Cardiac muscle cell (in vitro differentiated cells and primary cell): ENCODE data around the gene MT1B. TPM values are rescaled to one million over a fixed set of nuclear protein-coding genes. Genes with fewer than 3 reads are reported as not detected.
A peak's percentile ranks its signal among the peaks of the same experiment; 100 is the strongest.
"Not testable (repeated sequence)": the region's sequence is repeated elsewhere in the genome, so short reads cannot be mapped to it uniquely, and the experiment has no call there.

Experiments
- DNase-seq, 2 donors: peaks; one replicate each; pipeline versions ENCODE4 v3.0.0 to v3.0.0-alpha.2; 2010 to 2017; ENCODE audit warnings: low read depth in 1 of 2, low spot score in 1 of 2
- H3K27ac ChIP-seq: fragments of 200-600 bp; sonication (generic); 2 replicates; pipeline ENCODE4 v1.5.1; 2016
- H3K27me3 ChIP-seq: fragments of 200-600 bp; sonication (generic); 2 replicates; pipeline ENCODE4 v1.6.0; 2016; ENCODE audit warnings: control low read depth
- H3K36me3 ChIP-seq: fragments of 200-600 bp; sonication (generic); 2 replicates; pipeline ENCODE4 v1.5.1; 2016; ENCODE audit warnings: control low read depth
- H3K4me1 ChIP-seq: fragments of 200-600 bp; sonication (generic); 2 replicates; pipeline ENCODE4 v1.8.1; 2017; ENCODE audit warnings: low read depth, mild to moderate bottlenecking, mixed run types
- H3K4me3 ChIP-seq: fragments of 200-600 bp; sonication (generic); 2 replicates; pipeline ENCODE4 v1.5.1; 2016; ENCODE audit warnings: mild to moderate bottlenecking
- H3K9me3 ChIP-seq: fragments of 200-600 bp; sonication (generic); 2 replicates; pipeline ENCODE4 v1.5.1; 2017; ENCODE audit warnings: low read depth, mild to moderate bottlenecking, control low read depth
- CTCF ChIP-seq: IDR thresholded peaks from 2 replicates; pipeline ENCODE4 v1.5.1; 2012; ENCODE audit warnings: low read depth, mild to moderate bottlenecking, low read length
- polyA plus RNA-seq: library from polyadenylated mRNA; unstranded; fragments of >200 nt; fragmentation: Nextera tagmentation; extraction: Ambion mirVana; gene quantifications from 2 replicates; pipeline ENCODE4 v1.2.1, GENCODE V29; 2016
- total RNA-seq: library from RNA; depleted of rRNA; stranded (reverse); fragments of >200 nt; gene quantifications from 2 replicates; pipeline ENCODE4 v1.2.3, GENCODE V29; 2016

Gene MT1B
- total and polyA plus RNA-seq, 2 experiments from 2014 or later, result not detected

- H3K4me1 ChIP-seq, result peaks cover under 1% of the 10 kb centered on the region
- DNase-seq, result peak; percentile 28 to 55
- TF ChIP-seq CTCF, result no peak
- H3K27ac ChIP-seq, result no peak within 1 kb of the TSS
- peaks cover 94% of the 10 kb centered on the region for H3K27me3 ChIP-seq
- H3K36me3 ChIP-seq, result no peaks in the 10 kb centered on the region
- no peaks in the 10 kb centered on the region for H3K9me3 ChIP-seq
- peak within 1 kb of the TSS; percentile 34 for H3K4me3 ChIP-seq
Measured at GRCh38 chr16:56657555-56658326, 6.1 kb downstream of the MT1B start, which contains the start of gene MT1F. TSS of gene MT1F (plus strand) at chr16:56657959. CDS start at chr16:56658059, 100 bp downstream.

GRCh38 chr16:56658327-56658875 is 6.7 kb downstream of the MT1B start:
- Histone ChIP-seq H3K27ac (no peak overlapping the region), H3K36me3 (no peaks in the 10 kb centered on the region), H3K4me1 (peaks cover 3% of the 10 kb centered on the region), H3K4me3 (no peak overlapping the region), H3K9me3 (no peaks in the 10 kb centered on the region), H3K27me3 (peaks cover 94% of the 10 kb centered on the region)
- no peak for TF ChIP-seq CTCF
- DNase-seq, result no peak

- no peak for DNase-seq
- no peak for TF ChIP-seq CTCF
- peak overlapping the region; percentile 8 for H3K4me3 ChIP-seq
Measured at GRCh38 chr16:56662357-56663354, 11.0 kb downstream of the MT1B start.

GRCh38 chr16:56664506-56664905 is 12.8 kb downstream of the MT1B start:
- H3K27me3 ChIP-seq, result peaks cover 100% of the 10 kb centered on the region
- DNase-seq, result no peak
- no peak for TF ChIP-seq CTCF
- no peaks in the 10 kb centered on the region for H3K36me3 ChIP-seq
- no peaks in the 10 kb centered on the region for H3K9me3 ChIP-seq
- no peak overlapping the region for H3K4me3 ChIP-seq
- no peak overlapping the region for H3K27ac ChIP-seq
- peaks cover 3% of the 10 kb centered on the region for H3K4me1 ChIP-seq

More at GRCh38 chr16:56662357-56663354, 11.0 kb downstream of the MT1B start:
- H3K9me3 ChIP-seq, result no peaks in the 10 kb centered on the region
- H3K4me1 ChIP-seq, result peaks cover 3% of the 10 kb centered on the region
- peaks cover 100% of the 10 kb centered on the region for H3K27me3 ChIP-seq
- no peak overlapping the region for H3K27ac ChIP-seq
- no peaks in the 10 kb centered on the region for H3K36me3 ChIP-seq

- H3K4me3 ChIP-seq, DNase-seq, H3K9me3 ChIP-seq, H3K27ac ChIP-seq, H3K4me1 ChIP-seq, H3K36me3 ChIP-seq: not testable (repeated sequence)
- H3K27me3 ChIP-seq, result peaks cover 100% of the 10 kb centered on the region
Measured at GRCh38 chr16:56665286-56666261, 13.9 kb downstream of the MT1B start.
